ENCODE measurements around the gene KRTAP10-12.
"Not testable (repeated sequence)": the region's sequence is repeated elsewhere in the genome, so short reads cannot be mapped to it uniquely, and the experiment has no call there.

Gene KRTAP10-12

DNA sequence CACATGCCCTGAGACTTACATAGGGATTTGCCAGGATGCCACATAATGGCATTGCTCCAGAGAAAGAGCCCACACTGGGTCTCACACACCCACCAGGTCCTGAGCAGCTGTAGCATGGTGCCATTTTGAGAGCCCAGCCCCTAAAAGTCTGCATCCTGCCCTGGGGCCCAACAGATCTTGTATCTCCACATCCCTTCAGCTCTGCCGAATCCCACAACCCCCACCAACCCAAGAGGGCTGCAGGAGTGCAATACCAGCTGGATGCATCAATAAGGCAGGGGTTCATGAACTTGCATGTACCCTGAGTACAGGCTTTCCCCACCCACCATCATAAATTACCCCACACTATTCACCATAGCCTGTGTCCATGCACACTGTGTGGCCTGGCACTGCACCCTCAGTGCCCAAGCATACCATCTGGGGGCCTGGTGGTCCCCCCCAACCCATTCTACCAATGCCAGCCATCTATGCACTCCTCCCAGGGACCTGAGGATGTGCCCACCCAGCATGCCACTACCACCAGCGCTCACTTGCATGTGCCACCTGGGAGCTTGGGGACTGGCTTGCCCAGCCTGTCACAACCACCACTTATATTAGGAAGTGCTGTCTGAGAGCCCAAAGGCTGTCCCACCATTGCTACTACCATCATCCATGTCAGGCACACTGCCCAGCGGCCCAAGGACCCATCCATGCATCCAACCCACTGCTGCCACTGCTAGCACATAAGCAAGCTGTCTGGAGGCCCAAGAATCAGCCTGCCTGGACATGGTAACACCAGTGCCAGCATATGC is 26.1 kb upstream of the KRTAP10-12 start:
- DNase-seq, result no peak

DNA sequence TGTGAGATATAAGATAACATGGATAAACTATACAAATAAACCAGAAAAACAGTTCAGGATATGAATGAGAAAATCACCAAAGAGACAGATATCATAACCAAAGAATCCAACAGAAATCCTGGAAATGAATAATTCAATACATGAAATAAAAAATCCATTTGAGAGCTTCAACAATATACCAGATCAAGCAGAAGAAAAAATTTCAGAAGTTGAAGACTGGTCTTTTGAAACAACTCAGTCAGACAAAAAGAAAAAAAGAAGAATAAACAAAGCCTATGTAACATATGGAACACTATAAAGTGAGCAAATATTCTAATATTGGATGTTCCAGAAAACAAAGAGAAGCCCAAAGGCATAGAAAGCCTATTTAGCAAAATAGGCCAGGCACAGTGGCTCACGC is 25.1 kb upstream of the KRTAP10-12 start:
- DNase-seq, result no peak

DNA sequence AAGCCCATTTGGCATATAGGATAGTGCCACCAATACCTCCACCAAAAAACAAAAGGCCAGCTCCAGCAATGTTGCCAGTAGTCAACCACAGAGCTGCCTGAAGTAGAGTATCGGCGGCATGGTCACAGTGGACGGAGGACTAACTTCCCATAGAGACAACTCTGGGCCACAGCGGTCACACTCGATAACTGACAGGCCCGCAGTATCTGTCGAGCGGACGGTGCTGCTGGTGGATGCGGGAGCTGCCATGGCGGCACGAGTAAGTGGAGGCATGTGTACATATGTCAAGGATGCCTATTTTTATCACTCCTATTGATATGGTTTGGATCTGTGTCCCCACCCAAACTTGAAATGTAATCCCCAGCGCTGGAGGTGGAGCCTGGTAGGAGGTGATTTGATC is 19.1 kb upstream of the KRTAP10-12 start:
- DNase-seq, result no peak

DNA sequence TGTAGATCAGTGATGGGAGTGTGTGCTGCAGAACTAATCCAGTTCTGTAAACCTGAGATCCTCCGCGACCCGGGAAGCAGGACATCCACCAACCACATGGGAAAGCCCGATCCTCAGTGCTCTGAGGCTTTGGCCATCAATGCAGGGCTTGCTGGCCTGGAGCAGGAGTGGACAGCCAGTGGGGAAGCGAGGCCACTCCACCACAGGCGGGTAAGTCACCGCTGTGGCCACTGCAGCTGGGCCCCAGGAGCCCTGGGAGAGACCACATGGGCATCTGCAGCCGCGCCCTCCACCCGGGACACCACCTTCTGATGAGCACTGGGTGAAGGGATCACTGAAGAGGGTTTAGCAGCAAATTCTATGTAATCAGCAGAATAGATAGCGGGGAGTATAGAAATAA is 15.8 kb upstream of the KRTAP10-12 start:
- DNase-seq, result no peak

DNA sequence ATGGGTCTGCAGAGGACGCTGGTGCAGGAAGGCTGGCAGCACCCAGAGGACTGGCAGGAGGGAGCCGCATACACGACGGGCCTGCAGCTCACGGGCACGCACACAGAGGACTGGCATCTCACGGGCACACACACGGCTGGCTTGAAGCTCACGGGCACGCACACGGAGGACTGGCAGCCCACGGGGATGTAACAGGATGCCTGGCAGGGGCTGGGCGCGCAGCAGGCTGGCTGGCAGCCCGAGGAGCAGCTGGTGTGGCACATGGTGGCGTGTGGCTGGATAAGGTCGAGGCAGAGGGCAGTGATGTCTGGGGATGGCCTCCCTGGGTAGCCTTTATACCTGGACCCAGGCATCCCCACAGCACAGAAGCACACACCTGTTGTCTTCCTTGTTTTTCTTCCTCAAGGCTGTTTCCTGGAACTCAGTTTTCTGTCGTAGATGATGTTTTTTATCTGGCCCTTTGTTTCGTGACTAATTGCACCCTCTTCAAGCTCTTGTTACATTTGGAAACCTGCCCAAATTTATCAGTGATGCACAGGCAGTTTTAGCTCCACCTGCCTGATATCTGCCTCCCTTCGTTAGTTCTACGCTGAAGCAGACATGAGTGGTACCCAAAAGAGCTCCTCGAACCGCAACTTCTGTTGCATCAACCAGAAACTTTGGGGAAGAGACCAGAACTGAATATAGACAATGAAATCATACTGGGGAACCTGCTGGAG is 15.0 kb upstream of the KRTAP10-12 start, which contains the start of gene KRTAP12-1:
Gene KRTAP12-1, minus strand, starts transcription at position 303 of the 719 bp plus-strand sequence. Its CDS starts 40 bp downstream, at position 263.
- no peak for DNase-seq

DNA sequence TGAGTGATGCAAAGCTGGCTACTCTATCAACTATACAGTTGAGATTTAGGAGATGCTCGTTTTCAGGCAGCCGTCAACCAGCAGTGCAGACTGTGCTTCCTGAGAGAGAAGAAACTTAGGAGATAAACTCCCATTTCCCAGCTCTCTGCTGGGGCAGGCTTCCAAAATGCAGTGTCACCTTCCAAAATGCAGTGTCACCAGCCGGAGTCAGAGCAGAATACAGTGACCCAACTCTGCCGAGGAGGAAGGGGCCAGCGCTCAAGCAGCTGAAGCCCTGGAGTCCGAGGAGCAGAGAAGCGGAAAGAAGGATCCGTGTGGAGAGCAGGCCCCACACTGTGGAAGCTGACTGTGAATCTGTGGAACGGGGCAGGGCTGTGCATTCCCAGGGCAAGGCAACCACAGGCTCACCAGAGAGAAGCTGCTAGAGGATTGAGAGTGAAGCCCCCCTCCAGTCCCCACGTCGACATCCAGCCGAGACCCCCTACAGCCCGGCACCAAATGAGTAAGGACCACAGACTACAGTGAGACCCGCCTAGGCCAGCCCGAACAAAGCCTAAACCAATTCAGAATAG is 14.3 kb upstream of the KRTAP10-12 start:
- DNase-seq, result no peak

DNA sequence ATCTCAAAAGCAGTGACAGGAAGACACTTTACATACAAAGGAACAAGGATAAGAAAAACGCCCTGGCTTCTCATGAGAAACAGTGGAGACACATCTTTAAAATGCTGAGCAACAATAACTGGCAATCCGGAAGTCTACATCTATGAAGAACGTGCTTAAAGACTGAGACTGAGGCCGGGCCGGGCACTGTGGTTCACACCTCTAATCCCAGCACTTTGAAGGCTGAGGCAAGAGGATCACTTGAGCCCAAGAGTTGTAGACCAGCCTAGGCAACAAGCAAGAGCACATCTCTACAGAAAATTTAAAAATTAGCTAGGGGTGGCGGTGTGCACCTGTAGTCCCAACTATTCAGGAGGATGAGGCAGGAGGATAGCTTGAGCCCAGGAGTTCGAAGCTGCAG is 12.9 kb upstream of the KRTAP10-12 start:
- no peak for DNase-seq

DNA sequence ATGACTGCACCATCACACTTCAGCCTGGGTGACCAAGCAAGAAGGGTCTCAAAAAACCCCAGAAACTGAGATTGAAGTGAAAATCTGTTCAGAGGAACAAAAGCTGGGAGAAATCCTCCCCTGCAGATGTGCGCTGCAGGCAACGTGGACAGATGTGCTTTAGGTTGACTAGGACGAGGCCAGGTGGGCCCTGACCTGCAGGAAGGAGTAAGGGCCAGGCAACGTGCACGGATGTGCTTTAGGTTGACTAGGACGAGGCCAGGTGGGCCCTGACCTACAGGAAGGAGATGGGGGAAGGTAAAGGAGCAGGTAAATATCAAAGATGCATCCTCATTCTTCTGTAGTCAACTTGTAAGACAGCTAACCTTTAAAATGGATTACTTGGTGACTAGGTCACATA is 12.5 kb upstream of the KRTAP10-12 start:
- no peak for DNase-seq

DNA sequence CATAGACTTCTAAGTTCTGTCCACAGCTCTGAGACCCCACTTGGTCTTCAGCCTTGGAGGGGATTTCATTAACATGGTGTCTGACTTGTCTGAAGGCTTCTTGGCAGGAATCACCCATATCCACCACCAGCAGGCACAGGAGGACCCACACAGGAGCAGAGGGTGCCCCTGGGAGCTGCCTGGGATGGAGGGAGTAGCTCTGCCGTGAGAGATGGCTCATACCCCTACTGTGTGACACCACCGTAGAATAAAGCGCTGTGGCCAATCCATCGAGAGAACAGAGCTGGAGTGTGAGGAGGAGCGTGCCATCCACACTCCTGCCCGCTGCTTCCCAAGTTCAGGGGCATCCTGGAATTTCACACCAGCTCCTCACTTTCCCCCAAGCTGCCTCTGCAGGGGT is 11.9 kb upstream of the KRTAP10-12 start:
- not testable (repeated sequence) for DNase-seq

DNA sequence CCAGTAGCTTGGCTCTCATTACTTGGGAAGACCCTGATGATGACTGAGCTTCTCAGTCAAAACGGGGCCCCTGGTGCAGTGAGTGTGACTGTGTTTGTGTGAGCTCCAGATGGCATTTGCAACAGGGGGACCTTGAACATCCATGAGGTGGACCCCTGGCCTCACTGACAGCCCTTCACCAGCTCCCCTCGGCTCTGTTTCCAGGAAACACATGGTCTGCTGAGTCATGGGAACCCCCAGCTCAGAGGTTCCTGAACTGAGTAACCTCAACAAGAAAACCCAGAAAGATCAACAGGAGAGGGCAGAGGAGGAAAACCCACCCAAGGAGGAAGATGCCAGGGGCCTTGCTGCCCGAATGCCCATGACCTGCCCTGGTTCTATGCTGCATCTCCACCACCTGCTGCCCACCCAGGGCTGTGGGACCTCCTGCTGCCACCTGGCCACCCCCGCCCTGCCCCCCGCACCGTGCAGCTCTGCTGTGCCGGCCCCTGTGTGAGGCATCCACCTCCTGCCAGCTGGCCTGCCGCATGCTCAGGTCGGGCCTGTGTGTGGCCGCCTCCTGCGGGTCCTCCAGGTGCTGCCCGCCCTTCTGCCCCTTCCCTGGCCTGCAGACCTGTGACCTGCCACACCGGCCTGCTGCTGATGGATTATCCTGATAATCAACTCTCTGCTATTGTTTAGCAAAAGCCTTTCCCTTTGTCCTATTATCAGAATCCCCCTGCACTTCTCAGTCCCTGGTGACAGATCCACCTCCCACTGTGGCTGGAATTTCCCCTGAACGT is 10.8 kb upstream of the KRTAP10-12 start:
- no peak for DNase-seq

DNA sequence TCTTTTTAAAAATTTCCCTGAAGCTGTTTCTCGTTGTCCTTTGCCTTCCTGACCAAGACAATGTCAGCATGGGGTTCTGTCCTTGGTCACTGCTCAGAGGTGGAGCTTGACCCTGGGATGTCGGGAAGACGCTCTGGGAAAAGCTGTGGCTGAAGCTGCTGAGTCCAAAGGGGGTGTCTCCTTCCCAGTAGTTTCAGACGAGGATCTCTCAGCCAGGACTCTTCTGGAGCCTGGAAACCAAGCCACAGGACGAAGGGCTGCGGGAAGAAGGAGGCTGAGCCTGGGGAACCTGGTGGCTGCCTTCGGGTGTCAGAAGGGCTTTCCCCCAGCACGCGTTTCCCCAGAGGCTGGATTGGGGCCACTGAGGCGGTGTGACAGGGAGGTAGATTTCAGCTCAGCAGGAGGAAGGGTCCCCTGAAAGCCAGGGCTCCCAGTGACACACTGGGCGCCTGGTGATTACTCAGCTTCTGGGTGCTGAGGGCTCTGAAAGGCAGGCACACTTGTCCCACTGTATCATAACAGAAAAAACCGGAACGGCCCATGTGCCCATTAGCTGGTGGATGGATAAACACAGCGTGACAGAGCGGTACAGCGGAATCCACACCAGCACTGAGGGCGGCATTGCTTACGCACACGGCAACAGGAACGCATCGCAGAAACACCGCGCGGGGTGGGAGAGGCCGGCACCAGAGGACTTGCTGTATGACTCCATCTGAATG is 10.0 kb upstream of the KRTAP10-12 start:
- DNase-seq, result no peak

DNA sequence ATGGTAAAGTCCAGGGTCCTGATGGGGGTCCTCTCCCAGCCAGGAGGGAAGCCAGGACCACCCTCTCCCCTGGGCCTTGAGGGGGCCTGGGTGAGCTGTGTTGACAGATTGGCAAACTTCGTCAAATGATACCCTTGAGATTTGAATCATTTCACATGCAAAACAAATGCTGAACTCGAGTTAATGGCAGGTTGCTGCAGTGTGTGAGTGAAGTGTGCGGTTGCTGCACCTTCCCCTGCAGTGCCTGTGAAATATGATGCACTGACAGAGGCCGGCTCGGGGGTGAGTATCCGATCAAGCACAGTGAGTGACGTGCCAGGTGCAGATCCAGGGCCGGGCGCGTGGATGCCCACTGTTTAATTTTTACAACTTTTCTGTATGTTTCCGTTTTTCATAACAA is 9.3 kb upstream of the KRTAP10-12 start:
- no peak for DNase-seq

DNA sequence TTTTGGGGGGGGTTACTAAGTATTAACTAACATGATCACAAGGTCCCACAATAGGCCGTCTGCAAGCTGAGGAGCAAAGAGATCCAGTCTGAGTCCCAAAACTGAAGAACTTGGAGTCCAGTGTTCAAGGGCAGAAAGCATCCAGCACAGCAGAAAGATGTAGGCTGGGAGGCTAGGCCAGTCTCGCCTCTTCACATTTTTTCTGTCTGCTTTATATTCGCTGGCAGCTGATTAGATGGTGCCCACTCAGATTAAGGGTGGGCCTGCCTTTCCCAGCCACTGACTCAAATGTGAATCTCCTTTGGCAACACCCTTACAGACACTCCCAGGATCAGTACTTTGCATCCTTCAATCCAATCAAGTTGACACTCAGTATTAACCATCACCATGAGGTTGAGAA is 7.2 kb upstream of the KRTAP10-12 start:
- DNase-seq, result not testable (repeated sequence)

DNA sequence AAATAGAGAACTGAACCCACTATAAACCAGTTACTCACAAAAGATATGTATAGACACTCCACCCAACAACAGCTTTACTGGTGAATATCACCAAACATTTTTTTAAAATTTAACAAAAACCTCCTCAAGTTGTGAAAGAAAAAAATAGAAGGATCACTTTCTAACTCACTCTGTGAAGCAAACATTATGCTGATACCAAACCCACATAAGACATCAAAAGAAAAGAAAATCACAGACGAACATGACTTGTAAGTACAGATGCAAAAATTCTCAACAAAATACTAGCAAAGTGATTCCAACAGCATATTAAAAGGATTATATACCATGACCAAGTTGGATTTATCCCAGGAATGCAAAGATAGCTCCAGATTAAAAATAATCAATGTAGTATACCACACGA is 5.3 kb upstream of the KRTAP10-12 start:
- DNase-seq, result no peak

DNA sequence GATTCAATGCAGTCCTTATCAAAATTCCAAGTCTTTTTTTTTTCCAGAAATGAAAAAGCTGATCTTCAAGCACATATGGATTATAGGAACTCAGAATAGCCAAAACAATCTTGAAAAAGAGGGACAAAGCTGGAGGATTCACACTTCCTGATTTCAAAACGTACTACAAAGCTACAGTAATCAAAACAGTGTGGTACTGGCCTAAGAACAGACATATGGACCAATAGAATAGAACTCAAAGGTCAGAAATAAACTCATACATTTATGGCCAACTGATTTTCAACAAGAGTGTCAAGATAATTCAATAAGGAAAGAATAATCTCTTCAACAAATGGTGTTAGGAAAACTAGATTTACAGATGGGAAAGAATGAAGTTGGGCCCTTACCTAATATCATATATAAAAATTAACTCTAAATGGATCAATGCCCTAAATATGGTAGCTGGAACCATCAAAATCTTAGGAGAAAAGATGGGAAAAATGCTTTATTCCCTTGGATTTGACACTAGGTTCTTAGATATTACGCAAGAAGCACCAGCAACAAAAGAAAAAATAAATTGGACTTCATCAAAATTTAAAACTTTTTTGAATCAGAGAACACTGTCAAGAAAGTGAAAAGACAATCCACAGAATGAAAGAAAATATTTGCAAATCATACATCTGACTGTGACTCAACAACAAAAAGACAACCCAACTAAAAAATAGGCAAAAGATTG is 4.0 kb upstream of the KRTAP10-12 start:
- DNase-seq, result no peak

DNA sequence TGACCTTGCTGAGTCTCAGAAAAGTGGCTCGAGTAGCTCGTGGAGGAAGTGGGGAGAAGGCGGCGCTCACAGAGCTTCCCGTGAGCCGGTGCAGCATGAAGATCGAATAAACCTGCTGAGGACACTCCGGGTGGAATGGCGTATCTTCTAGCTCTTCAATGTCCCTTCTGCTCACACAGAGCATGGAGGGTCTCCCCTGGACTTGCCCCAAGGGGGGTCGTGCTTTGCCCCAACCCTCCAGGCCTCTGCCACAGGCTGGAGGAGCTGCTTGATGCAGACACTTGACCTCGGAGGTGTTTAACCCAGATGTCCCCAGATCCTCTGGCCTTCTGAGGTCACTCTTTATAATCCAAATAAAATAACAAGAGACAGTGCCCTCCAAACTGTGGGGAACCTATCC is 2.2 kb upstream of the KRTAP10-12 start:
- no peak for DNase-seq

DNA sequence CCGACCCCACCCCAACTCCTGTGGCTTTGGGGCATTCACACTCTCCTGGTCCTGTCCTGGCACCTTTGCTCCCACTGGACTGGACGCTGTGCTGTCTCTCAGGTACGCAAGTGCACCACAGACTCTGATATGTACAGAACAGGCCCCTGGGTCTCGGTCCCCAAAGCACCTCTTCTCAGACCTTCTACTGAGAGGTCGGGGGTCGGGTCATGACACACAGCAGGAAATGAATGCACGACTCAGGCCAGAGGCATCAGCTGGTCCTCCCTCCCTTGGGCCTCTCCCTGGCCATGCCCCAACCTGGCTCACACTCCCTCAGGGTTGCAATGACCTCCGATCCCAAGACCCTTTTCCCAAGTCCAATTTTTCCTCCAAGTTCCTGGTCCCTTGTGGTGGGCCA is 1.8 kb upstream of the KRTAP10-12 start:
- no peak for DNase-seq

DNA sequence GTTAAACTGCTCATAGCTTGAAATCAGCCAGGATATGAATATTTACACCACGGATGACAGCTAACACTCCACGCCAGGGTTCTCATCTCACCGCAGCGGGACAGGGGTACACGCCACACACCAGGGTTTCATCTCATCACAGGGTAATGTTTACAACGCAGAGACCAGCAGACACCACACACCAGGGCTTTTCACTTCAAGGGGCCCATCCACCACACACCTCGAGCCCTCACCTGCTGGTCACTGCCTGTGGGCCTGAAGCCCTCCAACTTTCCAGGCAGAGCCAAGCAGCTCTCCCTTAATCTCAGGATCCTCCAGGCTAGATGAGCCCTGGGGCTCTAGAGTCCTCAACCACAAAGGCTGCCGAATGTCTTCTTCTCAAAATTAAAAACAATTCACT is 1.3 kb upstream of the KRTAP10-12 start:
- no peak for DNase-seq

DNA sequence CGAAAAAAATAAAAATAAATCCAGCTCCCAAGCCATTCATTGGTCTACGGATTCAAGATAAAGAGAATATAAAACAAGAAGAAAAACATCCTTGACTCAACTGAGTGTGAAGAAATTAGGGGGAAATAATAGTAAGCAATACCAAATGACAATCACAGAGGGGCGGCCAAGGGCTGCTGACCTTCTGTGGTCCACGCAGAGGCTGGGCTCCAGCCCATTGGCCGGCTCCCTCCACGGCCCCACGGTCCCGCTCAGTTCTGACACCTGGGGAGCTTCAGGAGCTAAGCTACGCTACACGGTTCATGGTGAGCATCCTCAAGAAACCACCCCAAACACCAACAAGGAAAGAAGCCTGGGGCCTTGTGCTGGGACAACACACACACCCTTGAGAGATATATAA is 400 bp upstream of the KRTAP10-12 start:
- no peak for DNase-seq

DNA sequence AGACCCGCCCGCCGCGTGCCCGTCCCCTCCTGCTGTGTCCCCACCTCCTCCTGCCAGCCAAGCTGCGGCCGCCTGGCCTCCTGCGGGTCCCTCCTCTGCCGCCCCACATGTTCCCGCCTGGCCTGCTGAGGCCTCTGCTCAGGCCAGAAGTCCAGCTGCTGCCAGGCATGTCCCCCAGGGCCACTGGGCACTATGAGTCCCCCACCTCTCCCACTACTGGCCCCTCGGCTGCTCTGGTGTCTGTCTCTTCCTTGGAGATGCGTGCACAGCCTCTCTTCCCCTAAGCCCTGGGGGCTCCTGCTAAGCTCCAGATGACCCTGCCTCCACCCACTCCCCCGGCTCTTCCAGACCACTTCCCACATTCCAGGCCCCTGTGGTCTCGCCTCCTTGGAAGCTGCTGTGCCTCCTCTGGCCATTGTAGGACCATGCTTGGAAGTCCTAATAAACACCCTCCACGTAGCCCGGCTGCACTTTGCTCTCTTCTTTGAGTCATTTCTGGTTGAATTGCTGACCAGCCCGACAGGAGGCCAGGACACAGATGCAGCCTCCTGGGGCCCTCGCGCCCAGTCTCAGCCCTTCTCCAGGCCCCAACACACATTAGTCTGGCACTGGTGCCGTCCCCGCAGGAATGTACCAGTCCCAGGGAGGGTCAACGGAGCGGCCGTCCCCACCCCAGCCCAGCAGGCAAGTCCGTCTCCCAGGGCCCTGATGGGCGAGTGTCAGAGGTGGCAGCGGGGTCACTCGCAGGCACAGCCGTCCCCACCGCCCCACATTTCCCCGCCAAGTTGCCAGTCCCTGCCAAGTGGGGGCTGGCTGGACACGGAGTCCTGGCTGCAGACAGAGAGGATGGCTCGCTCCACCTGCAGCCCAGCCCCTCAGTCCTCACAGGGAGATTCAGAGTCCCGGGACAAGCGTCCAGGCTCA is 1.1 kb downstream of the KRTAP10-12 start:
- no peak for DNase-seq

DNA sequence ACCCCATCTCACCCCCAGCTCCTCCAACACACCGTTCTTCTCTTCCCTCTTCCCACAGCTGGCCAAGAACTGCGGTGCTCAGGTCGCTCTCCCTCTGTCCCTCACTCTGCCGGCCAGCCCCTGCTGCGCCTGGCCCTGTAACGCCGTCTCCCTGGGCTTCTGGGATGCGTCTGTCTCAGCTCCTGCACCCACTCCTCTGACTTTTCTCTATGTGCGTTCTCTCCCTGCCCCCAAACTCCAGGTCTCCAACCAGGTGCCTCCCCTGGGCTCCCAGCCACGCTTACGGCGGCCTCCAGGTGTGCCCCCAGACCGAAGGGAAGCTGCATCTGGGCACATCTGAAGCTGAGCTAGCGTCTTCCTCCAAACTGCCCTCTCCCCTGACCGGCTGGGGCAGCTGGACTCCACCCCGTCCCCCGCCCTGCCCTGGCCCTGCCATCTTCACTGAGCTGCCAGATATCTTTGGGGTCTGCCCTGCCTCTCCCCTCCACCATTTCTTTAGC is 2.6 kb downstream of the KRTAP10-12 start:
- DNase-seq, result no peak
